SH-SY5Y (cell line): ENCODE results near the gene TMEM164.

Experiments used
- GATA2 ChIP-seq: IDR thresholded peaks from 2 replicates; pipeline ENCODE4 v1.6.1; 2011; ENCODE audit warnings: mild to moderate bottlenecking, low read depth, low read length
- GATA3 ChIP-seq: IDR thresholded peaks from 2 replicates; pipeline ENCODE4 v1.6.1; 2011; ENCODE audit warnings: low read depth, mild to moderate bottlenecking, low read length, moderate library complexity

- TF ChIP-seq GATA3 (no peak), GATA2 (no peak)
Observed at GRCh38 chrX:110218591-110218990, 215.7 kb downstream of the TMEM164 start.
